ENCODE data around the gene SPTBN5. TPM values are rescaled to one million over a fixed set of nuclear protein-coding genes. Genes with fewer than 3 reads are reported as not detected.

SPTBN5 gene
- total and polyA plus RNA-seq, 2 donors (not counting 1 experiment from before 2014, with no cell fraction given), result 0.55 to 1.4 TPM

- Histone ChIP-seq H3K27me3 (replicated peaks in 1 of 4; ENCODE audit: control extremely low read depth in 1 of 4, control insufficient read depth in 3 of 4, insufficient read depth in 4 of 4, low read length in 3 of 4) (peaks cover 0 to 7% (median 0%) of the 10 kb centered on the region in 4 experiments), H3K4me1 (ENCODE audit: control insufficient read depth in 2 of 2, insufficient read depth in 2 of 2, low read length in 2 of 2) (peaks cover 0 to 6% of the 10 kb centered on the region in 2 donors), H3K27ac (ENCODE audit: low read length in 2 of 2) (no peak overlapping the region), H3K79me2 (ENCODE audit: control insufficient read depth, insufficient read depth, low read length) (no peaks in the 10 kb centered on the region), H2AFZ (ENCODE audit: insufficient read depth, low read depth, low read length, poor library complexity, severe bottlenecking) (no peak overlapping the region), H3K4me2 (replicated peaks; ENCODE audit: low read depth, low read length, poor library complexity, severe bottlenecking) (no peak overlapping the region), H3K9me3 (ENCODE audit: control extremely low read depth in 1 of 3, control insufficient read depth in 2 of 3, insufficient read depth in 1 of 3, low read length in 2 of 3) (no peaks in the 10 kb centered on the region), H3K9ac (ENCODE audit: low read length) (no peak overlapping the region), H4K20me1 (ENCODE audit: control insufficient read depth, insufficient read depth, low read length, poor library complexity, severe bottlenecking) (no peaks in the 10 kb centered on the region), H3K36me3 (replicated peaks in 1 of 2; ENCODE audit: control extremely low read depth in 1 of 2, control insufficient read depth in 1 of 2, extremely low read depth in 1 of 2, insufficient read depth in 2 of 2, low read length in 1 of 2) (no peaks in the 10 kb centered on the region), H3K4me3 (ENCODE audit: control extremely low read depth in 1 of 5, extremely low read depth in 1 of 5, insufficient read depth in 1 of 5, low read depth in 2 of 5, low read length in 4 of 5) (no peak overlapping the region)
- Mint-ChIP-seq H3K9me3 (ENCODE audit: insufficient read depth) (no peaks in the 10 kb centered on the region), H3K4me1 (no peaks in the 10 kb centered on the region), H3K4me3 (no peak overlapping the region), H3K27ac (no peak overlapping the region), H3K27me3 (no peaks in the 10 kb centered on the region)
- intact Hi-C loops (cut with micrococcal nuclease), result no loop called here
- no peak for TF ChIP-seq CTCF (IDR thresholded peaks at IDR 0.05)
- WGBS (ENCODE audit: insufficient coverage), result 97% methylated on average over 12 of the region's 12 CpGs
- ATAC-seq (ENCODE audit: low read depth), result no peak
- ChIA-PET POLR2A (no interaction called here), CTCF (no interaction called here)
- no peak for DNase-seq
Observed at GRCh38 chr15:41856716-41857115, 37.1 kb downstream of the SPTBN5 start.

- H3K4me2 ChIP-seq (replicated peaks; ENCODE audit: low read depth, low read length, poor library complexity, severe bottlenecking), result no peak overlapping the region
- no peaks in the 10 kb centered on the region for H3K36me3 ChIP-seq (replicated peaks in 1 of 2; ENCODE audit: control extremely low read depth in 1 of 2, control insufficient read depth in 1 of 2, extremely low read depth in 1 of 2, insufficient read depth in 2 of 2, low read length in 1 of 2)
- no peak overlapping the region for H3K4me3 ChIP-seq (ENCODE audit: control extremely low read depth in 1 of 5, extremely low read depth in 1 of 5, insufficient read depth in 1 of 5, low read depth in 2 of 5, low read length in 4 of 5)
- no peaks in the 10 kb centered on the region for H3K79me2 ChIP-seq (ENCODE audit: control insufficient read depth, insufficient read depth, low read length)
- ChIA-PET POLR2A (no interaction called here), CTCF (no interaction called here)
- Mint-ChIP-seq H3K27me3 (no peaks in the 10 kb centered on the region), H3K27ac (no peak overlapping the region), H3K4me1 (peaks cover under 1% of the 10 kb centered on the region), H3K4me3 (no peak overlapping the region), H3K9me3 (ENCODE audit: insufficient read depth) (no peaks in the 10 kb centered on the region)
- DNase-seq (no peak), ATAC-seq (ENCODE audit: low read depth) (no peak)
- H3K27ac ChIP-seq (ENCODE audit: low read length in 2 of 2), result no peak overlapping the region
- 98% methylated on average over 17 of the region's 17 CpGs for WGBS (ENCODE audit: insufficient coverage)
- H3K4me1 ChIP-seq (ENCODE audit: control insufficient read depth in 2 of 2, insufficient read depth in 2 of 2, low read length in 2 of 2), result peaks cover 0 to 6% of the 10 kb centered on the region in 2 donors
- H4K20me1 ChIP-seq (ENCODE audit: control insufficient read depth, insufficient read depth, low read length, poor library complexity, severe bottlenecking), result no peaks in the 10 kb centered on the region
- H2AFZ ChIP-seq (ENCODE audit: insufficient read depth, low read depth, low read length, poor library complexity, severe bottlenecking), result no peak overlapping the region
- peaks cover 0 to 7% (median 0%) of the 10 kb centered on the region in 4 experiments for H3K27me3 ChIP-seq (replicated peaks in 1 of 4; ENCODE audit: control extremely low read depth in 1 of 4, control insufficient read depth in 3 of 4, insufficient read depth in 4 of 4, low read length in 3 of 4)
- H3K9me3 ChIP-seq (ENCODE audit: control extremely low read depth in 1 of 3, control insufficient read depth in 2 of 3, insufficient read depth in 1 of 3, low read length in 2 of 3), result no peaks in the 10 kb centered on the region
- intact Hi-C loops (cut with micrococcal nuclease), result no loop called here
- no peak overlapping the region for H3K9ac ChIP-seq (ENCODE audit: low read length)
- TF ChIP-seq EZH2 (IDR thresholded peaks at IDR 0.05; ENCODE audit: borderline replicate concordance, insufficient read depth, low read depth, low read length, poor library complexity, severe bottlenecking), result no peak
- TF ChIP-seq CTCF (IDR thresholded peaks at IDR 0.05), result no peak
Observed at GRCh38 chr15:41856262-41856661, 37.6 kb downstream of the SPTBN5 start.

Data from B cell (primary cell).